ELF-1 (cell line): ENCODE results near the gene AMOTL2.

Experiments used
- DNase-seq: peaks from one replicate; pipeline ENCODE4 v3.0.0-alpha.2; 2016; ENCODE audit warnings: low read depth, low spot score

AMOTL2 gene

DNA sequence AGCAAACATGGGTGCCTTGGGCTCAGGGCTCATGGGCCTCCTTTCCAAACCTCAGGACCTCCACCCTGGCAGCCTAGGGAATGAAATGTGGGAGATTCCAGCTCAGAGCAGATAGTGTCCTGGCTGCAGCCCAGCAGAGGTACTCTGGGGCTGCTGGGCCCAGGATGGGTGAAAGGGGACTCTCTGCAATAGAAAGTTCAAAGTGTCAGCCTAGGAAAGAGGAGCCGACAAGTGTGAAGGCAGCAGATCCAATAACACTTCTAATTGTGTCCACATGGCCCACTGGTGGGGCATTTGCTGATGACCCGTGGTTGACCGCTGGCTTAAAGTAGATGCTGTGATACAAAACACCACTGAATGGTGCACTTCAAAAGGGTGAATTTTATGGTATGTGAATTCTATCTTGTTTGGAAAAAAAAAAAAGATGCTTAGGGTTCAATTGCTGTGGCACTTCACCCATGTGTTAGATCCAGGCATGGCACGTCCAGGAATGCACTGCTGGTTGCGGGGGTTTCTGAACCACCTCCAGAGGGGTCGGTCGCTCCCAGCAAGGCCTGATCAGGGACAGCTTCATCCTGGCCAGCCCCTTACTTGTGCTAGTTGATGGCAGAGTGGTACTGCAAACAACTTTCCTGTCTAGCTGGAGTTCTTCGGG lies 20.9 kb downstream of the AMOTL2 start:
- no peak for DNase-seq

DNA sequence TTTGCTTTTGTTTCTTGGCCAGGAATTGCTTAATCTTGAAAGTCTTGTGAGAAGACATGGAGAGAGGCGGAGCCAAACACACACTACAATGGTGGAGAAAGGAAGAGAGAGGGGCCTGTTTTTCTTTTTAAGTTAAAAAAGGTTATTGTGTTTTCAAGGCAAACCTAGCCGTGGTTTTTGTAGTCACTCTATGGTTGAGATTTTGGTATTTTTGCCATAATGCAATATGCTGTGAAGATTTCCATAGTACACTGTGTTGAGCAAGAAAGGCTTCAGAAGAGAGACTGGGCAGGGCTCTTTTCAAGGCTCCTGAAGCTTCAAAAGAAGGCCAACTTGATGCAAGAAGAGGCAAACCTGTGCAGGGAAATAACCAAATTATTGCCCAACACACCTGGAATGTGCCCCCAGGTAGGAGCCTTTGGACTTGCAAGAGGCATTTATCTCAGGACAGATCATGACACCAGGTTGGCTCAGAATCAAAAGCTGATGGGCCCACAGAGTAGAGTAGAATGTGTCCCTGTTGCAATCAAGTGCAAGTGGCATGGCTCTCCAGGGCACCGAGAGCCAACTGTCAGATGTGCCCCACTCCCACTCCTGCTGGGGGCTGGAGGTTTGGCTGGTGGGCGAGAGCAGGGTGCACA lies 22.1 kb downstream of the AMOTL2 start:
- DNase-seq, result peak; percentile 59

DNA sequence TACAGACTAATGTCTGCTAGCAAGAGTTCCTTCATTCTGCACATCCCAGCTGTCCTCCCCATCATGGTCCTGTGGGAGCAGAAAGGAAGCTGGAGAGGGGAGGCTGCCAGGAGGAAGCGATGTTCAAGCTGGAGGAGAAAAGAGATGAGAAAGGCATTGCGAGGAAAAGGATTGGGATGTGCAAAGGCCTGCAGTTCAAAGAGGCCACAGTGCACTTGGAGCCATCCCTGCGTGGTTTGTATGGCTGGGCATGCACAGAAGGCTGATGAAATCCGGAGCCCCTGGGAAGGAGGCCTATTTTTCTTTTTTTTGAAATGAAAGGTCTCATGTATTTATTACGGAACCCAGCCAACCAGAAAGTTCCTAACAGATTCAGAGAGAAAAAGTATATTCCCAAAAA lies 22.8 kb downstream of the AMOTL2 start:
- DNase-seq, result no peak

DNA sequence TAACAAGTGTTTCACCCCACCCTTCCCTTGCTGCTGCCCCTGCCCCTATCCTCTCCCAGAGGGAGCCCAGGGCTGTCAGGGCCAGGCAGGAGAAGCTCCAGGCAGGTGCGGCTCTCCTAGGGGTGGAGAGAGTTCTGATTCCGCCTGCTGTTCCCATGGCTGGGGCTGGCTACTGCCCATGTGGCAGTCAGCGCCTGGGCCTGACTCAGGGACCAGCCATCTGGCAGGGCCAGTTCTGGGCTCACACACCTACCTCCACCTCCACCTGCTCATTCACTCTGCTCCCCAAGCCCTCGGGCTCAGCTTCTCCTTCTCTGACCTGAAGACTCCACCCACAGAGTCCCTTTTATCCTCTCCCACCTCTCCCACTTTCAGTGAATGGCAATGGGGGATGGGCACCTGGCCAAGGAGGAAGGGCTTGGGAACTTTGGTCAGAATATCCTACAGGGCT lies 23.4 kb downstream of the AMOTL2 start:
- DNase-seq, result peak; percentile 90

DNA sequence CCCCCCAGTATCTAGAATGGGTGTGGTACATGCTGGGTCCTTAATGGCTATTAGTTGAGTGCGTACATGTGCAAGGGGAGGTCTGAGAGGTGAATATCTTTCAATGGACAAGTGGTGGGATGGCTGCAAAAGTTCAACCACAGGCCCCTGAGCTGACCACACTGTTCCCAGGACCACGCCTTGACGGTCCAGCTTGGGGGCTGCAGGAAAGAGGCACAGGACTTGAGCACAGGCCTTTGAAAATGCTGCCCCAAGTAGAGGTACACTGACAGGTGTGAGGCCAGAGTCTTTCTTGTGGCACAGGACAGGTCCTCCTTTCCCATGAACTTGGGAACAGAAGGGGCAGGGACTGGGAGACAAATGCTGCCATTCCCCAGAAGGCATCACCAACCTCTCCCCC lies 24.0 kb downstream of the AMOTL2 start:
- no peak for DNase-seq

DNA sequence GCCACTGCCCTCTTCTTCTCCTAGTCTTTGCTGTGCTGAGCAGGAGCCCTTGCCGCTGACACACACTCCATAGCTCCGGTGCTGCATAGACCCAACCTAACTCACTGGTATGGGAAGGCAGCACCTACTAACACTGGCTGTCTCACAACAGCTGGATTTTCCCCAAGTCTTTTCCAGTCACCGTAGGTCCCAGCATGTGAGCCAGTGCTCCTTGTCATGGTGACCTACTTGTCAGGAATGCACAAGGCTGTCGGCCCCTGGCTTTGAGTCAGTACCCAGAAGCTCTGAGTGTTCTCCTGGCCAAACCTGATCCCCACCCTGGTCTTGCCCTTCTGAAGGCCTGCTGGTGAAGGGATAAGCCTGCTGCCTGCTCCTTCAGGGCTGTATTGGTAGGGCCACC lies 25.7 kb downstream of the AMOTL2 start:
- peak; percentile 40 for DNase-seq

DNA sequence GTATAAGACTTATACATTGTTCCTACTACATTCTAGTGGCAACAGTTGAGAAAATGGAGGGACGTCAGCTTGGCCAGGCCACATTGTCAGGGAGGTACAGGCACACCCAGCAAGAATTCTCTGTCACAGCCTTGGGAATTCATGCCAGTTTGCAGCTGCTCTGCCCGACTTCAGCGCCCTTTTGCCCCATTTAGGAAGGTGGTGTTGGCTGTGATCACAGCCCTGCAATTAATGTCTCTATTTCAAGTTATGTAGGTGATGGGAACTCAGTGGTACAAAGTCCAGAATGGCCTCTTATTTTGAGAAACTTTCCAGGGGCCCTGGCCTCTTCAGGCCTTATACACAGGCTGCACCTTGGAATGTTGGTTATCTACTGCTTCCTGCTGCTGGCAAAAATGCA lies 26.7 kb downstream of the AMOTL2 start:
- no peak for DNase-seq

DNA sequence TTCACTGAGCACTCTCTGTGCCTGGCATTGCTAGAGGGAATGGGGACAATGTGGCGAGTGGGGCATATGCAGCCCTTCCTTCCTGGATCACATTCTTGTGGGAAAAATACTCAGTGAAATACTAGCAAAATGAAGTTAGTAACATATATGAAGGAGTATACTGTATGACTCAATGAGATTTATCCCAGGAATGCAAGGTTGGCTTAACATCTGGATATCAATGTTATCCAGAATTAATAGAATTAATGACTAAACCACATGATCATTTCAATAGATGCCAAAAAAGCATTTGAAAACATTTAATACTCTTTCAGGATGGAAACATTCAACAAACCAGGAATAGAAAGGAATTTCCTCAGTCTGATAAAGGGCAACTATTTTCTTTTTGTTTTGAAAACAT lies 27.5 kb downstream of the AMOTL2 start:
- no peak for DNase-seq

DNA sequence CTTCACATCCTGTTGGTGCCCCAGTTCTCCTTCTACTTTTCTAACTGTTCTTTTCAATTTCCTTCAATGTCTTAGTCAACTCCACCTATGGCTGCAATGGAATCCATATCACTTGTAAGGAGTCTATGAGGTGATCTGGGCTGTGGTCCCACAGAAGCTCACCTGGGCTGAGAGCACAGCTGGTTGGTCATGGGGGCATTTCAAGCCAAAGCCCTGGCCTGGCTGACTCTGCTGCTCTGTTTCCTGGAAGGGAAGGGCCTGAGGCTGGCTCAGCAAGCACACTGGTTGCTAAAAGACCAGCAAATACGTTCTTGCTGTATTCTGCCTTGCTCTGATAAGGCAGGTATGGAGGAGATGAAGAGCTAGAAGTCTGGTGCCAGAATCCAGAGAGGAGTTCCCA lies 29.0 kb downstream of the AMOTL2 start:
- DNase-seq, result no peak

DNA sequence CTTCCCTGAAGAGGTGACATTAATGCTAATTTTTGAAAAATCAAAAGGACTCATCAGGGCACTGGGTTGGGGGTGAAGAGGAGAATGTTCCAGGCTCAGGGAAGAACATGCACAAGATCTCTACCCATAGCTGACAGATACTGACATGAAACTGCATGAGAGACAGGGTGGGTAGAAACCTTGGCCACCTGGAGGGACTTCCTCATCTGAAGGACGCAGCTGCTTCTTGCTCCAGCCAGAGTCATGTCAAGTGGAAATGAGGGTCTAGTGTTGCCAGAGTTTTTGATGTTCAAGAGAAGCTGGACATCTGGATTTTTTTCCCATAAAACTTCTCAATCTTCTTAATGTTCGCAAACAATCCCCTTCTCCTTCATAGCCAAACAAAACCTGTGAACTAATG lies 29.7 kb downstream of the AMOTL2 start:
- no peak for DNase-seq

DNA sequence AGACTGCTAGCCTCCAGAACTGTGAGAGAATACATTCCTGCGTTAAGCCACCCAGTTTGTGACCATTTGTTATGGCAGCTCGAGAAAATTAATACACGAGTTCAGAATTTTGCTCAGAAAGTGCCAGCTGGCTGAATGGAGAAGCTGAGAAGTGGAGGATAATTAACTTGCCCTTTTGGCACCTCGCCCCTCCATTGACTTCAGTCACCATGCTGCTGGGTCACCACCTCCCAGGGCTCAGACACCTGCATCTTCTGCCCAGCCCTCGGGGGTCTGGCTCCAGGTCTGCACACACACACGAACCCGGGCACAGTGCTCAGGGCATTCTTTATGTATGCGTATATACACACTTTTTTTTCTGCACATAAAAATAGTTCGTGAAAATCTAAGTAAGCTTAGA lies 32.0 kb downstream of the AMOTL2 start:
- no peak for DNase-seq

DNA sequence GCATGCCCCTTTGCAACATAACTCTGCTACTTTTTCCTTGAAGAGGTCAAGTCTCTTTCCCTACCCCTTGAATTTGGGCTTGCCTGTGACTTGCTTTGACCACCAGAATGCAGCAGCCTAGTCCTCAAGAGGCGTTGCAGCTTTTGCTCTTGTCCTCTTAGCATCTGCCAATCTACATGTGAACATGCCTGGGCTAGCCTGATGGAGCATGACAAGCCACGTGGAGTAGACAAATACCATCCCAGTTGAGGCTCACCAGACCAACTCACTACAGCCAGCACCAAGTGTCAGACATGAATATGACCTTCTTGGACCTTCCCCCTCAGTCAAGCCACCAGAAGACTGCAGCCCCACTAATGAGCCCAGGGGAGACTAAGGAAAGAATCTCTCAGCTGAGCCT lies 32.9 kb downstream of the AMOTL2 start:
- no peak for DNase-seq

DNA sequence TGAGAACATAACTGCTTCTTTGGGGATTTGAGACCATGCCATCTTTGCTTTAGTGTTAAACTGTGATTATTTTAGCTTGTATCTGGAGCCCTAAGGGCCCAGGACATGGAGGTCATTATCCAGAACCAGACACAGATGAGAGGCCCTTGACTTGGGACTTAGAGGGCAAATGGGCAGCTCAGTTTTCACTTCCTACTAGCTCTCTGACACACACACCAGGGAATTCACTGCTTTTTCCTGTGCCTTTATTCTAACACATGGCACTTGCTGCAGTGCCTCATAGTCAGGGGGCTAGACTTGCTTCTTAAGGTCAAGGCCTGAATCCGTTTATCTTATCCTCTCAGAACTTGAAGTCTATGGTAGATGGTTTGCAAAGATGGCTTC lies 33.3 kb downstream of the AMOTL2 start:
- no peak for DNase-seq

DNA sequence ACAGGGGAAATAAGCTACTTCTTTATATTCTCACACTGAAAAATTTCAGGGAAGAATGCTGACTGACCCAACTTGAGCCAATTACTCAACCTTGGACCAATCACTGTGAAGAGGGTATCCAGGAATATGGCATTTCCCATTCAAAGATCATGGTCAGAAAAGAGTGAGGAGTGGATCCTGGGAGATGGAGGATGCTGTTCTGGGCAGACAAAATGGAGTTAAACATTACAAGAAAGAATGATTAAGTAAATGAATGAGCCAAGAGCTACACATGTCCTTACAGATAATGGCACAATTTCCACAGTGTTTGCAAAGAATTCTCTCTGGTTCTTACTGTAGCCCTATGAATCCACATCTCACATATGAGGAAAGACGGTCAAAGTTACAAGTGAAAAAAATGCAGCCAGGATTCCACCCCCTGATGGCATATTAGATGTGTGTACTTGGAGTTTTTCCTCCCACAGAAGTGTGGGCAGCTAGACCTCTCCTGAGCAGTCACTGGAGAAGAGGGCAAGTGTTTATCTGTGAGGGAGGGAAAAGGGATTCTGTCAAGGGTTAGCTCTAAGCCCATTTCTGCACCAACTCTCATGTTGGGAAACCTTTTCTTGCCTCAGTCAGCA lies 33.8 kb downstream of the AMOTL2 start:
- DNase-seq, result no peak

DNA sequence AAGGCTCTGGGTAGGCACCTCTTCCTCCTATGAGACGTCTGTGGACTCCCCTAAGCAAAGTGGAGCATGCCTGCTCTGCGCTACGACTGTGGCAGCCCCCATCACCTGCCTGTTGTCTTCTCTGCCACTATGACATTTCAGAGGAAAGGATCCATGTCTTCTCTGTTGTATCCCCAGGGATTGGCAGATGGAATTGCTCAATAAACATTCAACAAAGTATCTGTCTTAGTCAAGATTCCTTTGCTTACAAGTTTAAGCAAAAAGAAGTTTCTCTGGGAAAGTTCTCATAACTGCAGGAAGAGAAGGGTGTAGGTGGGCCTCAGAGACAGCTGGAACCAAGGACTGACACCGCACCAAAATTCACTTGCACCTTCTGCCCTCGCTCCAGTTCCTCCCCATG lies 34.3 kb downstream of the AMOTL2 start:
- DNase-seq, result no peak

DNA sequence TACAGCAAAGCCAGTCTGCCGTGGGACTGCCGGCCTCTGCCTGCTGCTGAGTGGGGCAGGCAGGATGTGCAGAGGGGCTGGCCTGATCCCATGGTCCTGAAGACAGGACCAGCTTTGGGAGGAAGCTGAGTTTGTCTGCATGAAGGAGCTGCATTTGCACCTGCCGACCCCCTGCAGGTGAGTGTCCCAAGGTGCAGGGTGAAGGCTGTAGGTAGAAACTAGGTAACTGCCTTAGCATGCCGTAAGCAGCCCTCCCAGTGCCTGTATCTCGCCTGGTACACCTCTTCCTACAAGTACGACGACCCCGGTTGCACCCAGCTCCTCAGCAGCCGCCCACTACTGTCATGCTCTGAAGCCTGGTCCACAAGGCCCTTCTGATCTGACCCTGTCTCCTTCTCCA lies 34.9 kb downstream of the AMOTL2 start:
- peak; percentile 31 for DNase-seq

DNA sequence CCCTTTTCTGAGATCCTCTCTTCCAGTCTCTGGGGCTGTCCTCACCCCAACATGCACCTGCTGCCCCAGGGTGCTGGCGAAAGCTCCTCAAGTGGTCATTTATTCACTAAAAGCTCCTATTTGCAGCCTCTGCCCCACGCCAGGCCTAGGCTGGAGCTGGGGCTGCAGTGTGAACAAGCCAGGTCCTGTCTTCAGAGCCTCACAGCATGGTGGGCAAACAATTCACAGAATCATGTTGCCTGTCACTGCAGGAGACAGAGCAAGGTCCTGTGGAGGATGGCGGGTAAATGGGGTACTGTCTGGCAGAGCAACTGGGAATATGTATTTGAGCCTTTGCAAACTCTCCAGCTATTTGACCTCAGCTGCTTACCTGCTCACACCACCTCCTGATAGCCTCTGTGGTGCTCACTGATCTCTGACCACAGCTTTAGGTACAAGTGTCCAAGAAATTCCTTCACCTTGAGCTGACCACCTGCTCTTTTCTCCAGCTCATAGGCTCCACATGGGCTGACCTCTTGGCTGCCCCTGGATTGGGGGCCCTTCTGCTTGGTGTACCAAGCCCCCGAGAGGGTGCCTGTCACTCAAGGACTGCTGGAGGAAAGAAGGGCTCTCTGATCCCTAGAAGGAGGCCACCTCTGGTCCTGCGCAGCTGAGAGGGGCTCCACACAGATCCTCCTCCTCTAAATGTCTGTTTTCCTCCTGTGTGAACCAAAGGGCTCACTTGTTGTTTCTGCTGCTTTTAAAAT lies 35.6 kb downstream of the AMOTL2 start:
- no peak for DNase-seq

DNA sequence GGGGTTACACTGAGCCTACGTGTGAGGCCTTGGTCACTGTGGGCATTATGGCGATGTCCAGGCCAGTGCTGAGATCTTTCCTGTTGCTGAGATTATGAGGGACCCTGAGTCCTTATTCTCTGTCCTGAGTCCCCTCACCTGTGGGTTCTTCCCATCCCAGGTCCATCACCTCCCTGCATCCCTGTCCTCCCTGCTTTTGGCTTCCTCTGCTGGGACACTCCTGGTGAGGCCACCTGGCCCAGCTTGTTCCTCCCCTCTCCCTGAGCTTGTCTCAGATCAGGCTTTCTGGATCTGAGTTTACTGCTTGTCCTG lies 36.1 kb downstream of the AMOTL2 start:
- DNase-seq, result no peak

DNA sequence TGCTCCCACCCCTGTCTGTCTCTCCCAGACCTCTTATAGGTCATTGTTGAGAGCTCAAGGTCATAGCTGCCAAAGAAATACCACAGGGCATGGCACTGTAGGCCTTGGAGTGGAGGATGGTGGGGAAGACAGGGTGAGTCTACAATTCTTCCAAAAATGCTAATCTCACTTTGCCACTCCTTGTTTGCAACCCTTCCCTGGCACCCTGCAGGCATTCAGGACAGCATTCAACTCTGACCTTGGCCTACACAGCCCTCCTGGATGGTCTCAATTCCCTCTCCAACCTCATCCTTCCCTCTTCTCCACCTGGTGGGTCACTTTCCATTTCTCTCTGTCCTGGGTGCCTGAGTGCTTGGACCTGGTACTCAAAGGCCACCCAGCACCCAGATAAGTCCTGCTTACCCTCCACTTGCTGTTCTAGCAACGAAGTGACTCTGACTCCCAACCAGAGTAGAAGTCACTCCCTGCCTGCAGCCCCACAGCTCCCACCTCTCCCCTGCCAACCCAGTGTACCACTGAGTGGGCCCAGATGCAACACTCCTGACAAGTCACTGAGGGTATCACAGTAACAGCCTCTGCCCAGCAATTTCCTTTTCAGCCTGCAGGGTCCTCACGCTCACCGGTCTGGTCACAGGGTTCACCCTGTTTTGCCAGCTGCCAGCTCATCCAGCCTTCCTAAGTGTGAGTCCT lies 36.6 kb downstream of the AMOTL2 start:
- no peak for DNase-seq

DNA sequence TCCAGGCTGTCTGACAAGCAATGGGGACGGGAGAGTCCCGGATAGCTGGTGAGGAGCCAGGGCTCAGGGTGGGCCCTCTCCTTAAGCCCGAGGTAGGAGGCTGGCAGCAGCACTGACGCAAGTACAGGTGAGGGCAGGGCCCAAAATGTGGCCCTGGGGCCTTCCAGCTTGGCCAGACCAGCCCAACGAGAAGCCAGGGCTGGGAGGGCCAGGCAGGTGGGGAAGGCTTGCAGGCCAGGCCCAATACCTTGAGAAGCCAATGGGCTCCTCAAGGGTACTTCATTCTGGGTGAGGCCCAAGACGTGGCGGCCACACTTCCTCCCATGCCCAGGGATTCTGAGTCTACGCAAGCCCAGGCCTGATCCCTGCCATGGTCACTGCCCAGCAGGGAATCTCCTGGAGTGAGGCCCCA lies 37.2 kb downstream of the AMOTL2 start:
- no peak for DNase-seq

DNA sequence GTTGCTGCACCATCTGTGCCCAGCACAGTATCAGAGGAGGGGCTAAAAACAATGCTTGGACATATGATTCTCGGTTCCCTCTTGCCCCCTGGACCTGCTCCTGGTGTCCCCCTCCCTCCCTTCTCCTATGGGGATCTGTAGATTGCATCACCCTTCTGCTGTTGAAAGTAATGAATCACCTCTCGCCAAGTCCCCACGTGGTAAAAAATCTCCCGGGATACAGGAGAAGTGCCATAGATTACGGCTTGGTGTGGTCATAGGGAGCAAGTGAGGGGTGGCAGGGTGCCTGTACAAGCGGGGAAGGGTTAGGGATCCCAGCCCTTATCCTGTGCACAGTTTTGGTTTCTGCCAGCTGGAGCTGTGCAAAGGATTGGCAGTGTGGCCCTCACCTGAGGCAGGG lies 37.7 kb downstream of the AMOTL2 start:
- no peak for DNase-seq

DNA sequence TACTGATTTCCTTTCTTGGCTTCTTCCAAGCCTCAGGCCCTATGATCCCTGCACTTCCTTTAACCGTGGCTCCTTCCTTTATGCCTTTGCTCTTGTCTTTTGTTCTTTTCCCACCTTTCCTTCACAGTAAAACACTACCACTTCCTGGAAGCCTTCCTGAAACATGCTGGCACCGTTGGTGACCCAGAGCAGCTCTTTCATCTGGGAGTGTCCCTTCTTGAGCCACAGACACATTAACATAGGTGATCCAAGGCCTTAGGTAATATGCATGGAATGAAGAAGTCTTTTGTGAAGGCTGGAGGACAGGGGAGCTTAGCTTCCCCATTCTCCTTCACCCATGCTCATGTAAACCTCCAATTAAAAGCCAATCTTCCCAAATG lies 39.4 kb downstream of the AMOTL2 start:
- peak; percentile 44 for DNase-seq
